ENCODE data around the gene ANGPTL3.

ANGPTL3 gene

DNA sequence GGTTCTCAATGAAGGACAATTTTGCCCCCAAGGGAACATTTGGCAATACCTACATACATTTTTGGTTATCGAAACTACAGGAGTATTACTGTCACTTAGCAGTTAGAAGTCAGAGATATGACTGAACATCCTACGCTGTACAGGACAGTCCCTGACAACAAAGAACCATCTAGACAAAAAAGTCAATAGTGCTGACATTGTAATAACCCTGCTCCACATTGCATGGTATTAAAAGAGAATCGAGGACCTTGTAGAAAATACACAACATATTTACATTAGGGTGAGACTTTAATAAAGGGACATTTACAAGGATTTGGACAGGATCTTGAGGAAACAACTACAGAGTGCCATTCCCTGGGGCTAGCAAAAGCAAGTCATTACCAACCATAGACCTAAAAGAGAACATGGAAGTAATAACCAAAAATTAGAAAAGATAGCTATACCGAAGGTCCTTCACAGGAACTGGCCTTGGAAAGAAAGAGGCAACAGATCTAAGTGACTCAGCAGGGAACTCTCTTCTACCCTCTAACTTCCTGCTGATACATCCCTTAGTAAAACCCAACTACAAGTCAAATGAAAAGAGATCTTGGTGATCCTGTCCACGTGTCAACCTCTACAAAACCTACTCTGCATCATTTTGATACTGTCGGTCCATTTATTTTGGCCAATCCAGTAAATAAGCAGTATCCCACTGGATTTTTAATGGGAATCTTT, 40.2 kb downstream of the ANGPTL3 start:
- no peak for DNase-seq

DNA sequence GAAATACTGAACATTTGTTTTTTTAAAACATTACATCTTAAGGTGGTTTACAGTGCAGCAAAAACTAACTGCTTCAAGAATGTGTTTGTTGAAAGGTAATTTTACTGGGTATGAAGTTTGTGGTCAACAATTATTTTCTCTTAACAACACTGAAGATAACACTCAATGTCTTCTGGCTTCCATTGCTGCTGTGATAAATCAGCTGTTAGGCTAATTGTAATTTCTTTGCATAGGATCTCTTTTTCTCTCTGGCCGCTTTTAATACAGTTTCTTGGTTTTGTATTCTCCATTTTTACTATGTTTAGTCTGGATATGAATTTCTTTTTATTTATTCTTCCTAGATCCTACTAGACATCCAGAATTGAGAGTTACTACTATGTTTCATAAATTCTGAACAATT, 46.0 kb downstream of the ANGPTL3 start:
- no peak for DNase-seq

DNA sequence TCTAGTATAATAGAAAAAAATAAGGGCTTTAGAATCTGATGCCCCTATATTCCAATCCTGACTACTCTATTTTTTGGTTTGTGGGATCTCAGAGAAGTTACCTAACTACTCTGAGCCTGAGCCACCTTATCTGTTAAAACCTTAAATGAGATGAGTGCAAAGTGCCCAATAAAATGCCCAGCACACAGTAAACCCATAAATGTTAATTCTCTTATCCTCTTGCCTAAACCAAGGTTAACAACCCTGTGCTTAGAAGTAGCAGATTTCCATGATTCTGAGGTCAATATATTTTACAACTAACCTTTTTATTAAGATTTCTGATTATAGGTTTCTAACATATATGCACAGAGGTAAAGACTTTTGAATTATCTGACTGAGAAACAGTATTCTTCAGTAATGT, 55.1 kb downstream of the ANGPTL3 start:
- DNase-seq, result no peak

DNA sequence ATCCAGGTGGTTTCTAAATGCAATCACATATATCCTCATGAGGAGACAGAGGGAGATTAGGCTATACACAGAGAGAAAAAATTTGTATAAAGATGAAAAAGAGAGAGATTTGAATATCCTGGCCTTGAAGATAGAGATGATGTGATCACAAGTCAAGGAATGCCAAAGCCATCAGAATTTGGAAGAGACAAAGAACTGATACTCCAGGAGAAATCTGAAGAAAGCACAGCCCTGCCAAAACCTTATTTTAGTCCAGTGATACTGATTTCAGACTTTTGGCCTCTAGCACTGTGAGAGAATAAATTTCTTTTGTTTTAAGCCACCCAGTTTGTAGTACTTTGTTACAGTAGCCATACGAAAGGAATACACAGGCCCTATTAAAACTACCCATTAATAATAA, 57.4 kb downstream of the ANGPTL3 start:
- no peak for DNase-seq
